Cortex of kidney (tissue), 1 donor: ENCODE measurements around the gene GTSF1L.
"Not testable (repeated sequence)": the region's sequence is repeated elsewhere in the genome, so short reads cannot be mapped to it uniquely, and the experiment has no call there.

Experiments
- DNase-seq: peaks from one replicate; lab custom pipeline; 2025; lab: John Stamatoyannopoulos, UW

Gene GTSF1L

DNA sequence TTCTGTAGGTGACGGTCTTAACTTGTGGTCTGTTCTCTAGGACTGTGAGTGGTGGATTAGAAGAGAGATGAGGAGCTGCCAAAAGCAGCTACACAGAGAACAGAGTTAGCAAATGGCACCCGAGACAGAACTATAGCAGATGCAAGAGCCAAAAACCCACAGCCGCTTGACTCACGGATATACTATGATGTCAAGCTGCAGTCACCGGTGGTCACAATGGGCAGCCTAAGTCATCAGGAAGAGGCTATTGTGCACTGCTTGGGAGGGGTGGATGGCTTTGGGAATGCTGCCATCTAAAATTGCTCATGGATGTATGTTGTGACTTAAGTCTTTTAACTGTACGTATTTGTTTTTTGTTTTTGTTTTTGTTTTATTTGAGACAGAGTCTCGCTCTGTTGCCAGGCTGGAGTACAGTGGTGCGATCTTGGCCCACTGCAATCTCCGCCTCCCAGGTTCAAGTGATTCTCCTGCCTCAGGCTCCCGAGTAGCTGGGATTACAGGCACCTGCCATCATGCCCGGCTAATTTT is at the start of gene GTSF1L:
TSS of gene GTSF1L (minus strand) at position 192 of the 528 bp plus-strand sequence. CDS start 308 bp downstream, outside the sequence.
- no peak for DNase-seq

DNA sequence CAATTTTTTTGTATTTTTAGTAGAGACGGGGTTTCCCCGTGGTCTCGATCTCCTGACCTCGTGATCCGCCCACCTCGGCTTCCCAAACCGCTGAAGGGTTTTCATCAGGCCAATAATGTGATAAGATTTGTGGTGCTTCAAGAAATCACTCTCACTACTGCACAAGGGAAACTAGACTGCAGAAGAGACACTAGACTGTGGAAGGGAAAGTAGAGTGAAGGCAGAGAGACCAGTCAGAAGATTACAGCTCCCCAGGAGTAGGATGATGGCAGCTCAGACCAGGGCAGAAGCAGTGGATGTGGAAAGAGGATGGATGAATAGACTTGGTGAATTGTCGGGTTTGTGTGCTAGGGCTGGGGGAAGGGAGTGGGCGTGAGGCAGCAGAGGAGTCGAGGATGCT is 48.0 kb upstream of the GTSF1L start:
- no peak for DNase-seq

DNA sequence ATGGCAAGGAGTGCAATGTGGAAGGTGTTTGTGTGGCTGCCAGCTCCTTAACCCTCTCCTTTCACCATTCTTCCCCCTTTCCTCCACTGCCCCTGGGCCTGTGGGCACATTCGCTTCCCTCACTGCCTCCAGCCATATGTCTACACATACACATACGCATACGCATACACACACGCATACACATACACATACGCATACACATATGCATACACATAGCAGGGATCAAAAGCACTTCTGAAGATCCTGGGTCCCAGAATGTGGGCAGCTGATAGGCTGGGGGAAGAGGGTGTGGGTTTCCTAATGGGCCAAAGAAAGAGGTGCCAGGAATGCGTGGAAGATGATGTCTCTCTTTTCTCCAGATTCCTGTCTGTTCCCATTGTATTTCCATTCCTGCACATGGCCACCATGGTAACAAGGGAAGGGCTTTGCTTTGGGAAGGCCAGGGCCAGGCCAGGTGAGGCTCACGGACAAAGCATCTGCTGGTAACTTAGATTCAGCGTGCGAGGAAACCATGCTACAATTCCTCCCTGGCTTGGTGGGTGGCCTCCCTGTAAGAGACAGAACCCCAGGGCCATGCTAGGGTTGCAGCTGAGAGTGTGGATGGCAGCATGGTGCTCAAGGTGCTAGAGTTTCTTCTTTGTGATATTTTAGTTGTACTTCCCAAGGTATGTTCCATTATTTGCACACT is 44.8 kb upstream of the GTSF1L start:
- no peak for DNase-seq

DNA sequence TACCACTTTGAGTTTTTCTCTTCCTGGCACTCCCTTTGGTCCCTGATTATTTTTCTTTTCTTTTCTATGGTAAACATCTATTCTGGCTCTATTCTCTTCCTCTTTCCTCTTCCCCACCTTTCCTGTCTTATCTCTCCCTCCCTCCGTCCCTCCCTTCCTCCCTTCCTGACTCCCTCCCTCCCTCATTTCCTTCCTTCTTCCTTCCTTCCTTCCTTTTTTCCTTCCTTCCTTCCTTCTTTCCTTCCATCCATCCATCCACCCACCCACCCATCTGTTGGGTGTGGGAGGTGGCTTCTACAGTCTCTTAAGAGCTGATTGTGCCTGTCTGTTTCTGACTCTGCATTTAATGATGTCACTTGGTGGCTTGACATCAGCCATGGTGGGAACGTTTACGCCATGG is 43.5 kb upstream of the GTSF1L start:
- DNase-seq: no peak

DNA sequence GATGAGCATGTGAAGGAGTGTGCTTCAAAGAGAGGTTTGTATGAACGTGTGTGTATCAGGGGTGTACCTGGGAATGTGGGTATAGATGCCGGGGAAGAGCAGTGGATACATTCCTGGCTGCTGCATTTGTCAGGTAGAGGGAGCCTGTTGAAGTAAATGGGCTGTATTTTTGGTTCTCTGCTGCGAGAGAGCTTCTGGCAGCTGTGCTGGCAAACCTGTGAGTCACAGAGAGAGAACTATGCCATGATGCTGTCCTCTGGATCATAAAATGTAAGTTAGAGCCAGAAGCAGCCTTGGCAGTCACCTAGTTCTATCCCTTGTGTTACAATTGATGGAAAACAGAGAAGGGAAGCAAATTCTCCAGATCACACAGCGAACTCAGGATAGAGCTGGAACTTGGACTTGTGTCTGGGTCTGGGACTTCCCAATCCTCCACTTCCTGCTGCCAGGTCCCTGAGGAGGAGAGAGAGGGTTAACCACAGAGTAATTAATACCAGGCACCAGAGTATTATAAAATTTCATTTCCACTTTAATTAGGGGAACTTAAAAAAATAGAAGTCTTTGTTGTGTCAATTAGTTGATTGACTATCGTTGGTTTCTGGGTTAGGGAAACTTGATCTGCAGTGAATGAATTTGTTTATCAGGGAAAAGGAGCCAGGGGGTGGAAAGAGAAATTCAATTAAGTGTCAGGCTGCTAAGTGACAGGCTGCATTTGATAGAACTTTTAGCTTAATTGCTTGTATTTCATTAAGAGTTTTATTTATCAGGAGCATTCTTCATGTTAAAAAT is 41.1 kb upstream of the GTSF1L start:
- DNase-seq: no peak

DNA sequence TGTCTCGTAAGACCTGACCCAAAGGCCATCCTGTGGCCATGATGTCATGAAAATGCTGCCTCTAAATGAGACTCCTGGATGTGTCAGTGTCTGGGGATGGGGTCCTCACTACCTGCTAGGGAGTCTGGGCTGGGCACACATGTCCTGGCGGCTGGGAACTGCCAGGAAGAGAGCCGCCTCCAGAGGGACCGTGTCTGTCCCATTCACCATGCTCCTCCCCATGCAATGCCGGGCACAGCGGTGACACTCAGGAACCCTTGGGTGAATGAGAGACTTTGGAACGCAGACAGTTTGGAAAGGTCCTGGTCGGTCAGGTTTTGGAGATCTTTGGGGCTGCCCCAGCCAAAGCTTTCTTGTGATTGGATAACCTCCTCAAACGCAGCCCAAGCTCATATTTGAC is 40.1 kb upstream of the GTSF1L start:
- DNase-seq: no peak

DNA sequence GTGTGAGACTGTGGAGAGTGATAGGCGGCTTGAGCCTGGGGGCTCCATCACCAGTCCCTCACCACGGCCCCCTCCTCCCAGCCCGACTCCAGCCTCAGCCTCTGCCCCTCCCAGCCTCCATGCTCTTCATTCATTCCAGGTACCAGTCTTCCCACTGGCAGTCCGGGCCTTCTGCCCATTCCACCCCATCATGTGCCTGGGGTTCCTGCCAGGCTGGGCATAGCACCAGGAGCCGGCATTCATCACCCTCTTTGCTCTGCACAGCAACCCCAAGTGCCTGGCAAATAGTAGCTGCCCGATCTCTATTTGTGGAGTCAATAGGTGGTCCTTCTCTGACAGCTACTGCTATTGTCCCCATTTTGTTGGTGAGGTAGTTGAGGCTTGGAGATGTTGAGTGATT is 39.6 kb upstream of the GTSF1L start:
- DNase-seq: no peak

DNA sequence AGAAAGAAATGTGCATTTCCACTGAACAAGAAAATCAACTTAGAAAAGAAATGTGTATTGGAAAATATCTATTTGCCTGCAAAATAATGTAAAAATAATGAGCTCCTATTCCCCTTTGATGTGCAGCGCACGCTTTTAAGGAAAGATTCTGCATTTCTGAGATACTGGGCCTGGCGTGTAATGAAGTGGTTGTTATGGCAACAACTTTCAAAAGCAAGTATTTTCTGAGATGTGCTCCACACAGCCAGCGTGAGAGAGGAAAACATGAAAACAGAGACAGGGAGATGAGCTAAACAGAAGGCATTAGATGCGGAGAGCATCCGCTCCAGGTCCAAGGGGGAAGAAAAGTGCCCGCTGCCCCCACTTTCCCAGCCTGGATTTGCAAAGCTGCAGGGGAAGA is 39.1 kb upstream of the GTSF1L start:
- DNase-seq: no peak

DNA sequence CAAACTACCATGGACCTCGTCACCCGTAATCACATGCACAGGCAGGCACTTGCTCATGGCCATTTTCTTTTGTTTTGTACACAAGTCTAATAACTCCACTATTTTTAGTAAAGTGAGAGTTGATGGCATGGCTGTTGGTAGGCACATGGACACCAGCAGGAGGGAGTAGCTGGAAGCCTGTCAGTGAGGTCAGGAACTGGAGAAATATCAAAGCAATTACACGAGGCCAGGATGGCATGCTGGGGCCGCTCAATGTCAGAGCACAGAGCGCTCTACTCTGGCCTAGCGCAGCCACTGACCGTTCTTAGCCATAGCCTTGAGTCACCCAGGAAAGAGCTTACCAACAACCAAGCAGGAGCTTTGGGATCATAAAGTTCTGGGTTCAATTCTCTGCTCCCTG is 36.1 kb upstream of the GTSF1L start:
- DNase-seq: no peak

DNA sequence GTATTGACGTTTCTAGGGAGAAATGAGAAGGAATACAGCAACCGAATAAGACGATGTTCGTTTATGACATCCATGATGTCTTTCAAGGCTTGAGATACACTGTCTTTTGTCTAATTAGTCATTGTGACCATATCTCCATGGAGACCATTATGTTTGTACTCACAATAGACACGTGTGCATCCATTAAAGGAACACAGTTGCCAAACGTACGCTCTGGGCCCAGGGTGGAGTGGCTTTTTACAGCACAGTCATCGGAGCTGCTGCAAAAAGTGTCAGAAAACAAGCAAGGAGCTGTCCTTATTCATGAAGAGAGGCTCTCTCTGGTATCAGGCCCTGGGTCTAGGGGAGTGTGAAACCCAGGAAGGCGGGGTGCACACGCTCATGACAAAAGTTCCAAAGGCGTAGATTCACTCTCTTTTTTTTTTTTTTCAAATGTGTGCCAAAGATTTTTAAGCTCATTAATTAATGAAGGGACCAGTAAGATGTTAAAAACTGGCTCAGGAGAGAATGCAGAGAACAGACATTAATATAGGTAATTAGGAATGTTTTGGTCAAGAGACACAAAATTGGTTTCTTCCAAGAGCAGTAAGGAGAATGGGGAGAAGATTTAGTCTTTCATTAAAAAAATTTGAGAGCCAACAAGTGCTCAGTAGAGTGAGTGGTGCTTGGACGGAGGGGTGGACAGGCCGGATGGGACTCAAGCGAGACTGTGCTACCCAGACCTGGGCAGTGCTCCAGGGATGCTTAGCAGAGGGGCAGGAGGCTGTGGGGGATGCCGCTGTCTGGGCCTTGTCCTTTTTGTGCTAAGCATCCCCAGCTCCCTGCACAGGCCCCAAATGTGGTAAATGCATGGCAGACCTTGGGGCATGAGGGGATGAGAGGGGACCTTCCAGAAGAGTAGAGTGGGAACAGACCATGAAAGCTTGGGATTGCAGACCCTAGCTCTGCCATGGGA is 34.9 kb upstream of the GTSF1L start:
- DNase-seq: no peak

DNA sequence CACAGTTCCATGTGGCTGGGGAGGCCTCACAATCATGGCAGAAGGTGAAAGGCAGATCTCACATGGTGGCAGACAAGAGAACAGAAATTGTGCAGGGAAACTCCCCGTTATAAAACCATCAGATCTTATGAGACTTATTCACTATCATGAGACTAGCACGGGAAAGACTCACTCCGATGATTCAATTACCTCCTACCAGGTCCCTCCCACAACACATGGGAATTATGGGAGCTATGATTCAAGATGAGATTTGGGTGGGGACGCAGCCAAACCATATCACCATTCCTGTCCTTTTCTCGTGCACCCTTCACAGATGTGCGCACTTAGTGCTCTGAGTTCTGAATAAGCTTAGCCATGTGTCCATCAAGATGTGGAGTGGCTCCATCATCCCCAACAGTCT is 31.1 kb upstream of the GTSF1L start:
- not testable (repeated sequence) for DNase-seq

DNA sequence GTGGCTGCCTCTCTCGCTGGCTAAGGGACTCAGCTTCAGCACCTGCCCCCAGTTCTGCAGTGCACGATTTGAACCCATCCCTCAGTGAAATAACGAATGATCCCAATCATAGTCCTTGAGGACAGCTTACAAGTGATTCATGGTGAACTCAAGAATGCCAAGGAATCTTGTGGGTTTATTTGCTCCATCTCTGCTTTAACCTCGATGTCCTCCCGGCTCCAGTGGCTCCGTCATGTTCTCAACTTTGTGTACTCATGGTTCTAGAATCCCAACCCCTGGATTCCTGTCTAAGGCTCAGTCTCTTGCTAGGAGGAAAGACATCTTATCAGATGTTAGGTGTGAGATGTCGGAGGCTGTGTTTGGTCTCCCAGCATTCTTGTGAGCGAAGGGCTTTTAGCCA is 29.0 kb upstream of the GTSF1L start:
- DNase-seq: no peak

DNA sequence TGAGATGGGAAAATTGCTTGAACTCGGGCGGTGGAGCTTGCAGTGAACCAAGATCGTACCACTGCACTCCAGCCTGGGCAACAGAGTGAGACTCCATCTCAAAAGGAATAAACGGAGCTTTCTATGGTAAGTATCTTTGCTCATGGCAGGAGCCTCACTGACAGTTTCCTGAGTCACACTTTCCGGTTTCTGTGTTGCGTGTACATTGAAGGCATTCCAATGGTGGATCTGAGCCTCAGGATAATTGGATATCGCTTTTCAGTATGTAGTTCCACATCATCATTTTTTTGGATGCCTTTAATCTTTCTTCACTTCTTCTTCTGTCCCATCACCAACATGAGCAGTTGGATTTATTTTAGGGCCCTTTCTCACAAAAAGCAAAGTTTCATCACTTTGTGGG is 28.6 kb upstream of the GTSF1L start:
- DNase-seq: no peak

DNA sequence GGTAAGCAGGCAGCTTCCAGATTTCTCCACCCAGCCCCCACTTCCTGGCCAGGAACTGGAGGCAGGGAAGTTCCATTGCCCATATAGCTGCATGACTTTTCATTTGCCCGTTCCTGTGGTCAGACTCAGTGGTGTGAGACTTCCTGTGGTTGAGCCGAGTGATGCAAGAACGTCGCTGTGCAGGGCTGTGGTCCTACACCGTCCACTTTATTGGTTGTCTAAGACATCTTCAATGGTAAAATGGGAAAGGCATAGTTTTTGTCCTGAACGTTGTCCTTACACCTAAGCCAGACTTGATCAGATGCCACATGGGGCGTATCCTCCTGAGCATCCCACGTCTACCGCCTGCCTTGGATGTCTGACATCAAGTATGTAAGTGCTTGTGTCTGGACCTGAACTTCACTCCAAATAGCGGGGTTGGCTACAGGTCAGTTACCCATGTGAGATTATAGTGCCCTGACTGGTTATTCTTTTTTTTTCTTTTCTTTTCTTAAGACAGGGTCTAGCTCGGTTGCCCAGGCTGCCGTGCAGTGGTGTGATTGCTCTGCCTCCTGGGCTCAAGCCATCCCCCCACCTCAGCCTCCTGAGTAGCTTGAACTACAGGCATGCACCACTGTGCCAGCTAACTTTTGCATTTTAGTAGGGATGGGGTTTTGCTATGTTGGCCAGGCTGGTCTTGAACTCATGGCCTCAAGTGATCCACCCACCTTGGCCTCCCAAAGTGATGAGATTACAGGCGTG is 25.9 kb upstream of the GTSF1L start:
- no peak for DNase-seq

DNA sequence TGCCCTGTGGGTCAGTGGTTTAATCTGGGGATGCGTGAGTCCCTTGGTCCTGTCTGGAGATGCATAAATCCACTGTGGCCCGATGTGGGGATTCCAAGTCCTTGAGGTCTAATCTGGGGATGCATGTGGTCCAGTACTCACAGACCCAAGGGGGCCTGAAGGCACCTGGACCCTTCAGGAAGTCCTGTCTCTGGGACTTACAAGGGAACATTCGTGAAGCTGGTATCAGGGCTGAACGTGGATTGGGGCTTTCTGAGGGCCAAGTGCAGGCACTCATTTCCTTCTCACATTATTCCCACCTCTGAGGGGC is 25.2 kb upstream of the GTSF1L start:
- DNase-seq: no peak

DNA sequence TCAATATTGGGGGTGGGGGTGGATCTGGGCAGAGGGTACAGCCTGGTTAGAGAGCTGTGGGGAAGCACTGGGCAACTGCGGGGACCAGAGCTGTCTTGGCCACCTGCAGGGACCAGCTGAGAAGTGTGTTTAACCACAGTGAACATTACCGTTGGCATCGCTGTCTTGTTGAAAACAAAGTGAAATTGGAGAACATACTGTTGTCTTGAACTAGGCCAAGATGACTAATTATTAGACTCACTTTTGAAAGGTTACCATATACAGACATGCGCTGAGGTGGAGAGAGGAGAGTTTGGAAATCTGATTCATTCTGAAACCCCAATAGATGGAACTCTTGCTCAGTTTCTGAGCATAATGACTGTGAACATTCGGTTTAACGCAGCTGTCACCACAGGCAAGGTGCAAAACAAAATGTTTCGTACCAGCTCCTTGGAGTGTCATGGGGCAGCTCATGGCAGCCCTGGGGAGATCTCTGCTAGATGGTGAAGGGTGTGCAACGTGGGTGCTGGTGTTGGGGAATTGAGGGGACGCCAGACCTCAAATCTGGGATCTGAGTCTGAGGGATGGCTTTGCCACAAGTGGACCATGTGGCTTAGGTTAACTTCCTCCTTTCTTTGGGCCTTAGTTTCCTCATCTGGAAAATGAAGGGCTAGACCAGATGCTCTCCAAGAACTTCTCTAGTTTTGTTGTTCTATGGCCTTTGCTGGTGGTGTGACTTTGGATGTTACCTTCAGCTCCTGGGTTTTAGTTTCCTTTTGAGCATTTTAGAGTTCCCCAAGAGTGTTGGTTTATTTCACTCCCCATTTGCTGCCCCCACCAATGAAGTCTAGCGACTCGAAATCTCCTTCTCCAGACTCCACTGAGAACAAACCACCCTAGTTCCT is 24.6 kb upstream of the GTSF1L start:
- DNase-seq: no peak

DNA sequence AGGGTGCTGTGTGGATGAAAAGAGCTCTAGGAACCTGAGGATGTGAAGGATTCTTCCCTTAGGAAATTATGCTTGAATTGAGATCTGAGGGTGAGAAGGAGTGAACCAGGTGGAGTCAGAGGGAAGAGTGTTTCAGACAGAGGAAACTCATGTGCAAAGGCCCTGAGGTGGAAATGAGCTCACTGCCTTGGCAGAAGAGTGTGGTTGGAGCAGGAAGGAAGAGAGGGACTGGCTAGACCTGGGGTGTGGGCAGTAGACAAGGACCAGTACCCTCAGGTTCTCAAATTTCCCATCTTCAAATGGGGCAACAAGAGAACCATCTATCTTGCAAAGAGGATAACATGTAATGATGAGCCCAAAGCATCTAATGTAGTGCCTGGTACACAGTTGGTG is 24.0 kb upstream of the GTSF1L start:
- no peak for DNase-seq

DNA sequence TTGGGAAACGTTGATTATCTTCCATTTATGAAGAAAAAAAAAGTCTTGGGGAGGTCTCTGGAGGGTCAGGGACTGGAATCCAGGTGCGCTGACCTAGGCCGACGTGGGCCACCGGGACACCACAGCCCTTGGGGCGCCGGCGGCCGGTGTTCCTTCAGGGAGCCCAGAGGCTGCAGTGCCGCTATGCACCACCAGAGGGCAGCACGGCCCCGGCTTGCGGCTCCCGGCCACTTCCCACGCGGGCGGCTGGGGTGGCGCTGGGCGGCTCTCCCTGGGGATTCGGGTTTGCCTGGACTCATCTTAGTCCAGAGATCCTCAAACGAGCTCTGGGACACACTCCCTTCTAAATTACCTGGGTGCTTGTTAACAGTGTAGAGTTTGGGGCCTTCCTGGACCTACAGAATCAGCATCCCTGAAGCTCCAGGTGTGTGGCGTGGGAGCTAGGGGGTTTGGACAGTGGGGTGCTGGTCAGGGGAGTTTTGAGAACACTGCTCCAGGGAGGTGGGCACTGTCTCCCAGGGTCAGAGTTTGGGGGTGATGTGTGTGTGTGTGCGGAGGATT is 23.0 kb upstream of the GTSF1L start:
- no peak for DNase-seq

DNA sequence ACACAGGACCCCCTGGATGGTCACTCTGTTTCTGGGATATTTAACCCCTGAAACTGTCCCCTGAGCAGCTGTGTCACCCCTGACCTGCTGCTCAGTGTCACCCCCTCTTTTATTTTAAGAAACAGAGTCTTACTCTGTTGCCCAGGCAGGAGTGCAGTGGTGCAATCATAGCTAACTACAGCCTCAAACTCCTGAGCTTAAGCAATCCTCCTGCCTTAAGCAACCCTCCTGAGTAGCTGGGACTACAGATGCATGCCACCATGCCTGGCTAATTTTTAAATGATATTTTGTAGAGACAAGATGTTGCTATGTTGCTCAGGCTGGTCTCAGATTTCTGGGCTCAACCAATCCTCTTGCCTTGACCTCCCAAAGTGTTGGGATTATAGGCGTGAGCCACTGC is 21.5 kb upstream of the GTSF1L start:
- no peak for DNase-seq

DNA sequence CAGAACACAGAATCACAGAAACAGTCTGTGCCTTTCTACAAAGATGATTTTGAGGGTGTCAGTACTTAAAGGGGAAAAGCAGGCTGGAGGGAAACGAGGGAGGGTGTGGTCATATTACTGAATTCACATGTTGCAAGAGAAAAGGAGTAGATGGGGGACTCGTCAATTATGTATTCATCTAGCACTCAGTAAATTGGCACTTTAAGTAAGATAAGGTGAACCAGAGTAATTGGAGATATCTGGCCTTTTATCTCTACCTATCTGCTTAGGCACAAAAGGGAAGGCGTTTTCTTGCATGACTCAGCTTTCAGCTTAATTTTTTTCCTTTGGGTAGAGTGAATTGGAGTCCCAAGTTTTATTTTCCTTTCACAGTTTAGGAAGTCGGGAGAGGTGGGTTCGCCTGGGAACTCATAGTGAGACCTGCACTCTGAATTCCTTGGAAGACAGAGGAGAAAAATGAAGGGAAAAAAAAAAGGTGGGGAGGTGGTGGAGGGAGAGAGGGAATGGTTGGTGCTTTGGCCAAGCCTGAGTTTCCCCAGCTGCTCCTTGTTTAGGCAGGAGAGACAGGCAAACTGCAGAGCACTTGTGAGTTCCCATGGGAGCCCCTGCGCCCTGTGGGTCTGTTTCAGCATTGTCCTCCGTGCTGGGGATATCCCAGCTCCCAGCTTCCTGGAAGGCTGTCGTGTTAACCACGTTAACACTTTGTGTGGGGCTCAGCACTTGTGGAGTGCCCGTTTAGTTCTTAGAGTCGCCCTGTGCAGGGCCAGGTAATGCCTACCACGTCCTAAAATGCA is 19.7 kb upstream of the GTSF1L start:
- no peak for DNase-seq
